Thyroid gland (tissue), 4 donors: ENCODE data around the gene PHYH.

ENCODE experiments used
- POLR2A ChIP-seq, 2 donors: fragments of 450-650 bp; IDR thresholded peaks; one replicate each; pipeline ENCODE4 v1.6.1; 2017; ENCODE audit warnings: antibody characterized with exemption in 2 of 2, mild to moderate bottlenecking in 2 of 2, moderate library complexity in 1 of 2
- TF ChIP-seq, protein P1 (sequence below), 6 experiments: fragments of 200-600 bp in 3 of 6; fragments of 450-650 bp in 3 of 6; sonication (generic) in 3 of 6; IDR thresholded peaks; one replicate each; pipeline ENCODE4 v1.5.1; 2016 to 2019; ENCODE audit warnings: antibody characterized with exemption in 6 of 6, mild to moderate bottlenecking in 2 of 6, inconsistent platforms in 1 of 6, moderate library complexity in 1 of 6

DNA sequence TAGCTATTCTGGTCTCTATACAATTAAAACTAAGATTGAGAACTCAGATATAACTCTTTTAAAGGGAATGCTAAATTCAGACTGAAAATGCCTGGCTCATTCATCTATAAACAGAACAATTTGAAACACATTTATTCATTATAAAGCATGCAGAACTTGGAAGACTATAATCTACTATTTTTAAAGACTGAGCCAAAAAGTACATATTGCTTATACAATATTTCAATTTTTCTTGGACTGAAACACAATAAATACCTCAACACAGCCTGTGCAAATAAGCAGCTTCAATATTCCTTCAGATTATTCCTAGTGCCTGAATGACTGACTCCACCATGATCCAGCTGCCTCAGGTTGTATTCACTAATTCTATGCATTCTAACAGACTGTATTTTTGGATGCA, 15.5 kb upstream of the PHYH start:
- TF ChIP-seq, protein P1, sequence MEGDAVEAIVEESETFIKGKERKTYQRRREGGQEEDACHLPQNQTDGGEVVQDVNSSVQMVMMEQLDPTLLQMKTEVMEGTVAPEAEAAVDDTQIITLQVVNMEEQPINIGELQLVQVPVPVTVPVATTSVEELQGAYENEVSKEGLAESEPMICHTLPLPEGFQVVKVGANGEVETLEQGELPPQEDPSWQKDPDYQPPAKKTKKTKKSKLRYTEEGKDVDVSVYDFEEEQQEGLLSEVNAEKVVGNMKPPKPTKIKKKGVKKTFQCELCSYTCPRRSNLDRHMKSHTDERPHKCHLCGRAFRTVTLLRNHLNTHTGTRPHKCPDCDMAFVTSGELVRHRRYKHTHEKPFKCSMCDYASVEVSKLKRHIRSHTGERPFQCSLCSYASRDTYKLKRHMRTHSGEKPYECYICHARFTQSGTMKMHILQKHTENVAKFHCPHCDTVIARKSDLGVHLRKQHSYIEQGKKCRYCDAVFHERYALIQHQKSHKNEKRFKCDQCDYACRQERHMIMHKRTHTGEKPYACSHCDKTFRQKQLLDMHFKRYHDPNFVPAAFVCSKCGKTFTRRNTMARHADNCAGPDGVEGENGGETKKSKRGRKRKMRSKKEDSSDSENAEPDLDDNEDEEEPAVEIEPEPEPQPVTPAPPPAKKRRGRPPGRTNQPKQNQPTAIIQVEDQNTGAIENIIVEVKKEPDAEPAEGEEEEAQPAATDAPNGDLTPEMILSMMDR (IDR thresholded peaks at IDR 0.05) = no peak
- TF ChIP-seq POLR2A (IDR thresholded peaks at IDR 0.05) = no peak
